OCI-LY1 (cell line): ENCODE data around the gene LEF1.

Source experiments
- EZH2 ChIP-seq: fragments of 200-600 bp; sonication (generic), shearing (Covaris generic); IDR thresholded peaks from 2 replicates; pipeline ENCODE4 v1.8.0; 2017; ENCODE audit warnings: borderline replicate concordance, mixed run types, mild to moderate bottlenecking, antibody characterized with exemption, low read length, moderate library complexity, mixed read lengths
- TF ChIP-seq, protein P1 (sequence below): fragments of 200-600 bp; sonication (generic), shearing (Covaris generic); IDR thresholded peaks from 2 replicates; pipeline ENCODE4 v1.5.1; 2017; ENCODE audit warnings: mild to moderate bottlenecking, antibody characterized with exemption, low read length, moderate library complexity, mixed read lengths

- TF ChIP-seq, protein P1, sequence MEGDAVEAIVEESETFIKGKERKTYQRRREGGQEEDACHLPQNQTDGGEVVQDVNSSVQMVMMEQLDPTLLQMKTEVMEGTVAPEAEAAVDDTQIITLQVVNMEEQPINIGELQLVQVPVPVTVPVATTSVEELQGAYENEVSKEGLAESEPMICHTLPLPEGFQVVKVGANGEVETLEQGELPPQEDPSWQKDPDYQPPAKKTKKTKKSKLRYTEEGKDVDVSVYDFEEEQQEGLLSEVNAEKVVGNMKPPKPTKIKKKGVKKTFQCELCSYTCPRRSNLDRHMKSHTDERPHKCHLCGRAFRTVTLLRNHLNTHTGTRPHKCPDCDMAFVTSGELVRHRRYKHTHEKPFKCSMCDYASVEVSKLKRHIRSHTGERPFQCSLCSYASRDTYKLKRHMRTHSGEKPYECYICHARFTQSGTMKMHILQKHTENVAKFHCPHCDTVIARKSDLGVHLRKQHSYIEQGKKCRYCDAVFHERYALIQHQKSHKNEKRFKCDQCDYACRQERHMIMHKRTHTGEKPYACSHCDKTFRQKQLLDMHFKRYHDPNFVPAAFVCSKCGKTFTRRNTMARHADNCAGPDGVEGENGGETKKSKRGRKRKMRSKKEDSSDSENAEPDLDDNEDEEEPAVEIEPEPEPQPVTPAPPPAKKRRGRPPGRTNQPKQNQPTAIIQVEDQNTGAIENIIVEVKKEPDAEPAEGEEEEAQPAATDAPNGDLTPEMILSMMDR, result no peak
- no peak for TF ChIP-seq EZH2
These were observed 51.1 kb downstream of the LEF1 start for GRCh38 chr4:108117418-108118182.
